ENCODE results near the gene TMEM132E. TPM values are rescaled to one million over a fixed set of nuclear protein-coding genes. Genes with fewer than 3 reads are reported as not detected.

The TMEM132E gene
- total RNA-seq, 6 experiments from 2014 or later: not detected

DNA sequence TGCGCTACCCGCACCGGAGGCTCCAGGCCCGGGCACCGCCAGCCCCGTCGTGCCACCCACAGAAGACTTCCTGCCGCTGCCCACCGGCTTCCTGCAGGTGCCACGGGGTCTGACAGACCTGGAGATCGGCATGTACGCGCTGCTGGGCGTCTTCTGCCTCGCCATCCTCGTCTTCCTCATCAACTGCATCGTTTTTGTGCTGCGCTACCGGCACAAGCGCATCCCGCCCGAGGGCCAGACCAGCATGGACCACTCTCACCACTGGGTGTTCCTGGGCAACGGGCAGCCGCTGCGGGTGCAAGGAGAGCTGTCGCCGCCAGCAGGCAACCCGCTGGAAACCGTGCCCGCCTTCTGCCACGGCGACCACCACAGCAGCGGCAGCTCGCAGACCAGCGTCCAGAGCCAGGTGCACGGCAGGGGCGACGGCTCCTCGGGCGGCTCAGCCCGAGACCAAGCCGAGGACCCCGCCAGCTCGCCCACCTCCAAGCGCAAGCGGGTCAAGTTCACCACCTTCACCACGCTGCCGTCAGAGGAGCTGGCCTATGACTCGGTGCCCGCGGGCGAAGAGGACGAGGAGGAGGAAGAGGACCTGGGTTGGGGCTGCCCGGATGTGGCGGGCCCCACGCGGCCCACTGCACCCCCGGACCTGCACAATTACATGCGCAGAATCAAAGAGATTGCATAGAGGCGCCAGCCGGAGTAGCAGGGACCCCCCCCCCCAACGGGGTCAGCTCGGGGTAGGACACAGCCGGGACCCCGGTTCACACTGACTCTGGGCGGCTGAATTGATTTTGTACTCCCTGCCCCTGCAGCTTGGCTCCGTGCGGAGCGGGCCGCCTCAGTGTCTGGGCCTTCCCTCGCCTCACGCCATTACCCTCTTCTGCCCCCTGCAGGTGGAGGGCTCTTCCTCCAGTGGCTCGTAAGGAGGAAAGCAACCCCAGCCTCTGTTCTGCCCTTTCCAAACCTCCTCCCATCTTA, 58.5 kb downstream of the TMEM132E start:
- peak; percentile 51 for DNase-seq
- TF ChIP-seq, protein P1, sequence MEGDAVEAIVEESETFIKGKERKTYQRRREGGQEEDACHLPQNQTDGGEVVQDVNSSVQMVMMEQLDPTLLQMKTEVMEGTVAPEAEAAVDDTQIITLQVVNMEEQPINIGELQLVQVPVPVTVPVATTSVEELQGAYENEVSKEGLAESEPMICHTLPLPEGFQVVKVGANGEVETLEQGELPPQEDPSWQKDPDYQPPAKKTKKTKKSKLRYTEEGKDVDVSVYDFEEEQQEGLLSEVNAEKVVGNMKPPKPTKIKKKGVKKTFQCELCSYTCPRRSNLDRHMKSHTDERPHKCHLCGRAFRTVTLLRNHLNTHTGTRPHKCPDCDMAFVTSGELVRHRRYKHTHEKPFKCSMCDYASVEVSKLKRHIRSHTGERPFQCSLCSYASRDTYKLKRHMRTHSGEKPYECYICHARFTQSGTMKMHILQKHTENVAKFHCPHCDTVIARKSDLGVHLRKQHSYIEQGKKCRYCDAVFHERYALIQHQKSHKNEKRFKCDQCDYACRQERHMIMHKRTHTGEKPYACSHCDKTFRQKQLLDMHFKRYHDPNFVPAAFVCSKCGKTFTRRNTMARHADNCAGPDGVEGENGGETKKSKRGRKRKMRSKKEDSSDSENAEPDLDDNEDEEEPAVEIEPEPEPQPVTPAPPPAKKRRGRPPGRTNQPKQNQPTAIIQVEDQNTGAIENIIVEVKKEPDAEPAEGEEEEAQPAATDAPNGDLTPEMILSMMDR (IDR thresholded peaks at IDR 0.05): peak; percentile 89
- H3K4me1 Mint-ChIP-seq (ENCODE audit: low read depth): no peaks in the 10 kb centered on the region
- no peak overlapping the region for H3K27ac Mint-ChIP-seq
- no peaks in the 10 kb centered on the region for H3K36me3 Mint-ChIP-seq (ENCODE audit: low read depth)
- H3K4me3 Mint-ChIP-seq: peak overlapping the region; percentile 3; the same call in 1 of the 2 replicates
- H3K27me3 Mint-ChIP-seq (ENCODE audit: insufficient read depth): peaks cover 22% of the 10 kb centered on the region
- H3K9me3 Mint-ChIP-seq: no peaks in the 10 kb centered on the region

- no peak for DNase-seq
- Mint-ChIP-seq H3K27ac (no peak overlapping the region), H3K36me3 (ENCODE audit: low read depth) (no peaks in the 10 kb centered on the region), H3K9me3 (no peaks in the 10 kb centered on the region), H3K4me1 (ENCODE audit: low read depth) (no peaks in the 10 kb centered on the region), H3K4me3 (no peak overlapping the region; the same call in 1 of the 2 replicates), H3K27me3 (ENCODE audit: insufficient read depth) (peaks cover 16% of the 10 kb centered on the region)
- TF ChIP-seq, protein P1 (IDR thresholded peaks at IDR 0.05): peak; percentile 59
Measured at GRCh38 chr17:34638526-34639260, 59.3 kb downstream of the TMEM132E start.

DNA sequence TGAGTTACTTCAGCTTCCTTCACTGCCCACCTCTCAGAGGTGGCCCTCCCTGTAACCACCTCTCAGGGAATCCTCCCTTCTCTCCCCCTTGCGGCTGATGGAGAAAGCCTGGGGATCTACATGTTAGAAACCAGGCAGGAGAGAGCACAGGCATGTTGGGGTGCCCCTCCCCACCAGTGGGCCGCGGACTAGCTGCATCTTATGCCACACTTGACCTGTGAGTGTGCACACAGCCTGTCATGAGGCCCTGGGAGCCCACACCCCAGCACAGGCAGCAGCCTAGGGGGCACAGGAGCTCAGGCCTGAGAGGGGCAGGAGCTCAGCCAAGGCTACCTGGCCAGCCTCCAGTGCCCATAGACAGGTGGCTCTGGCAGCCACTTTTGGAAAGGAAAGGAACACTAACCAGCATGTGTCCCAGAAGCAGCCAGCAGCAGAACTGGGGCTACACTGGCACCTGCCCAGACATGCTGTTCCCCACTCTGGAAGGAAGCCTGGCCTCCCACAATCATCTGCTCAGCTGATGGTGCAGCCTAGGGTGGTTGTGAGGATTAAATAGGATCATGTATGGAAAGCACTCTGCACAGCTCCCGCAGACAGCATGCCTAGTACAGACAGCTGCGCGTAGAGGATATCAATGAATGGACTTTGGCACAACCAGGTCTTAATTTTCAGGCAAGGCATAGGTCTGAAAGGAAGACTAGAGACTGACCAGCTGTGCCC, 60.5 kb downstream of the TMEM132E start:
- no peak for DNase-seq
- Mint-ChIP-seq H3K27ac (no peak overlapping the region), H3K36me3 (ENCODE audit: low read depth) (no peaks in the 10 kb centered on the region), H3K27me3 (ENCODE audit: insufficient read depth) (peaks cover 16% of the 10 kb centered on the region), H3K4me1 (ENCODE audit: low read depth) (no peaks in the 10 kb centered on the region), H3K9me3 (no peaks in the 10 kb centered on the region), H3K4me3 (no peak overlapping the region)
- TF ChIP-seq, protein P1 (IDR thresholded peaks at IDR 0.05): no peak

GRCh38 chr17:34641368-34641767, 62.0 kb downstream of the TMEM132E start:
- Mint-ChIP-seq H3K4me3 (no peak overlapping the region), H3K27me3 (ENCODE audit: insufficient read depth) (peaks cover 22% of the 10 kb centered on the region), H3K9me3 (no peaks in the 10 kb centered on the region)

More at GRCh38 chr17:34641368-34641767, 62.0 kb downstream of the TMEM132E start:
- no peaks in the 10 kb centered on the region for H3K4me1 Mint-ChIP-seq (ENCODE audit: low read depth)
- TF ChIP-seq, protein P1 (IDR thresholded peaks at IDR 0.05): no peak
- no peak overlapping the region for H3K27ac Mint-ChIP-seq
- DNase-seq: no peak
- no peaks in the 10 kb centered on the region for H3K36me3 Mint-ChIP-seq (ENCODE audit: low read depth)
